Measurements from ENCODE around the gene RRP8. TPM values are rescaled to one million over a fixed set of nuclear protein-coding genes. Genes with fewer than 3 reads are reported as not detected.

Gene RRP8
- total and polyA plus RNA-seq, 2 of the 8 experiments (the other 6 are each of a cell fraction or from before 2014, with no cell fraction given): 4.2 to 14.9 TPM

DNA sequence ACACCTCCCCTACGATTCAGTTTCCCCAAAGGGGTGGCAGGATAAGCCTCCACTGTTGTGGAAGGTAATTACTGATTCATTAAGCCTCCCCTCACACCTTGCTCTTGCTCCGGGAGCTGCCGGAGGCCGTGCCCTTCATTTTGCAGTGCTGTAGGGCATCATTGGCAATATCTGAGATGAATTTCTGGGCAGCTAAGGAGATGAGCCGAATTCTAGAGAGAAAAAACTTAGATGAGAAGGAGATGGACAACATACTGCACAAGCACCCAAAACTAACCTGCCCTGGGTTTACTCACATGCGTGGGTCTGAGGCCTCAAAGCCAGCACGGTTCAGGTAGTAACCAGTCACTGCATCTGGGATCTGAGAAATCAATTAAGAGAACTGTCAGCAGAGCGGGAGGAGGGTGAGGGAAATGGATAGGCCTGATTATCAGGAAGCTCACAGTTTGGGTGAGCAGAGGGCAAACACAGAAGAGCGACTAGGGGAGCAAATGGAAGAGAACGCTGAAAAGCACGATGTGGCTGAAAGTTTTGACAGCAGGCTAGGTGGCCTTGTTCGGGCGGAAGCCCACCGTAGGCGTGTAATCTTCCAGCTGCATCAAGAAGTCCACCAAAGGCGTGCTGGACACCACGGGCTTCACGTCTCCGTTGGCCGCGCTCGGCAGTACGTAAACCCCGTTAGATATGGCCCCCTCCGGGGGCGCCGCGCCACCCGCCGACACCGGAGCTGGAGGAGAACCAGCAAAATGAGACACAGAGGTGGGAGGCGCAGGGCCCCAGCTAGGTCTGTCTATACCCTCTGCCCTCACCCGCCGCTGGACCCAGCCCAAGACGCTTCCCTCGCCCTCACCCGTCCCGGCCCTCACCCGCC is 7.9 kb upstream of the RRP8 start:
- no peaks in the 10 kb centered on the region for H4K20me1 ChIP-seq (replicated peaks in 1 of 2; ENCODE audit: control insufficient read depth in 1 of 2, insufficient read depth in 2 of 2, low read length in 2 of 2)
- H3K9me3 ChIP-seq (ENCODE audit: insufficient read depth in 2 of 2, low read depth in 1 of 2, low read length in 1 of 2): no peaks in the 10 kb centered on the region
- H2BK15ac ChIP-seq (ENCODE audit: low read length): no peak overlapping the region
- H3K27me3 ChIP-seq (replicated peaks in 1 of 4; ENCODE audit: control insufficient read depth in 3 of 4, extremely low read depth in 1 of 4, insufficient read depth in 3 of 4, low read length in 3 of 4): no peaks in the 10 kb centered on the region
- ChIA-PET POLR2A (ENCODE audit: partially characterized antibody) (interaction anchor here (0.6 to 3.0 kb wide), 30 partner anchors 7 to 144 kb away, joined by 3 to 24 read pairs (median 6); partner anchors contain the start of gene MRPL17), CTCF (ENCODE audit: partially characterized antibody) (interaction anchor here (1.0 to 3.4 kb wide), 11 partner anchors 8 to 116 kb away, joined by 3 to 23 read pairs (median 7); partner anchors contain the start of genes ILK and RRP8)
- 0 out of 2 replicates have a peak overlapping the region, but pooled peaks have one; percentile 1 for H3K18ac ChIP-seq (ENCODE audit: extremely low read depth, low read length)
- peak overlapping the region; percentile 22 for H3K56ac ChIP-seq (replicated peaks; ENCODE audit: insufficient read length, low read depth, low read length)
- no peak overlapping the region for H2AFZ ChIP-seq (ENCODE audit: low read length)
- H3K79me2 ChIP-seq (ENCODE audit: control insufficient read depth in 1 of 2, insufficient read depth in 2 of 2, low read length in 2 of 2): peaks cover 0 to 20% of the 10 kb centered on the region in 2 experiments; a peak in 2 of 4 replicates
- DNase-seq (ENCODE audit: low read depth in 1 of 2, low spot score in 2 of 2) (peak in 1 of 2 experiments; percentile 61), FAIRE-seq (no peak)
- H2BK120ac ChIP-seq (replicated peaks; ENCODE audit: low read depth, low read length): no peak overlapping the region
- TF ChIP-seq SAP30 (IDR thresholded peaks at IDR 0.05; ENCODE audit: insufficient read depth, insufficient replicate concordance, low read length) (peak; percentile 31), POLR2A (IDR thresholded peaks at IDR 0.05; ENCODE audit: control extremely low read depth in 1 of 2, low read depth in 2 of 2, low read length in 2 of 2) (peak in 1 of 2 experiments; percentile 81; a peak in 1 of 3 replicates), ASH2L (IDR thresholded peaks at IDR 0.05; ENCODE audit: low read length) (no peak)
- no peak overlapping the region for H3K14ac ChIP-seq (ENCODE audit: insufficient read length)
- H2BK5ac ChIP-seq (ENCODE audit: low read depth, low read length): peak overlapping the region; percentile 9; the same call in 1 of the 2 replicates
- peak overlapping the region; percentile 94 for H3K27ac ChIP-seq (ENCODE audit: low read depth, low read length)
- H4K91ac ChIP-seq (replicated peaks; ENCODE audit: insufficient read length, low read length): no peak overlapping the region
- H3K4me1 ChIP-seq (replicated peaks in 1 of 4; ENCODE audit: control insufficient read depth in 3 of 4, insufficient read depth in 4 of 4, low read length in 3 of 4): peaks cover 4 to 18% (median 10%) of the 10 kb centered on the region in 4 experiments
- H3K79me1 ChIP-seq (ENCODE audit: low read depth, low read length): peaks cover 5% of the 10 kb centered on the region; the same call in 1 of the 2 replicates
- H3K9ac ChIP-seq (replicated peaks in 1 of 4; ENCODE audit: extremely low read depth in 1 of 4, low read depth in 3 of 4, low read length in 3 of 4): peak overlapping the region; percentile 34 to 95 (median 80)
- H3K4ac ChIP-seq (replicated peaks; ENCODE audit: insufficient read length, low read depth, low read length): no peak overlapping the region
- H3K4me3 ChIP-seq (ENCODE audit: extremely low read depth in 1 of 4, insufficient read depth in 2 of 4, low read depth in 3 of 4, low read length in 4 of 4): peak overlapping the region; percentile 67 to 85 (median 76)
- H2BK20ac ChIP-seq (ENCODE audit: low read length): no peak overlapping the region
- peak overlapping the region; percentile 19; the same call in 1 of the 2 replicates for H2AK5ac ChIP-seq (ENCODE audit: low read depth, low read length)
- 30% methylated on average over 32 of the region's 39 CpGs; no CpG with 5 or more reads in 1 of the 2 experiments for WGBS, 2 experiments (ENCODE audit: extremely low coverage in 1 of 2, insufficient coverage in 1 of 2, insufficient read length in 1 of 2, insufficient replicate concordance in 2 of 2, low coverage in 1 of 2, low lambda C conversion rate in 2 of 2, missing lambda C conversion rate in 1 of 2)
- peaks cover 11% of the 10 kb centered on the region for H3K23me2 ChIP-seq (ENCODE audit: low read depth, low read length)
- H3K36me3 ChIP-seq (ENCODE audit: control insufficient read depth in 2 of 4, insufficient read depth in 4 of 4, low read length in 3 of 4): peaks cover 17 to 41% (median 33%) of the 10 kb centered on the region in 4 experiments
- H3K23ac ChIP-seq (ENCODE audit: insufficient read length): no peak overlapping the region
- H4K5ac ChIP-seq (ENCODE audit: insufficient read length, low read depth, low read length): no peak overlapping the region
- peak overlapping the region; percentile 91 to 94 for H3K4me2 ChIP-seq (ENCODE audit: insufficient read depth in 1 of 2, low read depth in 2 of 2, low read length in 2 of 2)
- H4K8ac ChIP-seq (ENCODE audit: extremely low read depth, insufficient read depth, low read length): peak overlapping the region; percentile 39; the same call in 1 of the 2 replicates
- H2BK12ac ChIP-seq (ENCODE audit: low read depth, low read length): no peak overlapping the region
